ENCODE data around the gene KLF7.
"Not testable (repeated sequence)": the region's sequence is repeated elsewhere in the genome, so short reads cannot be mapped to it uniquely, and the experiment has no call there.

Gene KLF7

DNA sequence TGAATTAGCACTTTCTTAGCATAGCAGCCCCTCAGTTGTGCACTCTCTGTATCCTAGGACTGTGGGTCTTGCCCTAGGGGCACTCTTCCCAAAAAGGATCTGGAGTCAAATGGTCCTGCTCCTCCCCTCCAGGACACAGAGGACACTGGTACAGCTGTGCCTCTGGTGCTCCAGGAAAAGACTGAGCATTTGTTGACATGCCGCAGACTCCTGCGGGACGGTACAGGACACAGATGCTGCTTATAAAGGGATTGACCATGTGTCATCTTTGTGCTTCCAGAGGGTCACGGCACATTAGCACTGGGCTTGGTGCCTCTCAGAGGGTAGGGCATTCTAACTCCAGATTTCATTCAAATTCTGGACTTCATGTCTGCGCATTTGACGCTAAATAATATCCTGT, 110.5 kb downstream of the KLF7 start:
- DNase-seq (ENCODE audit: low read depth) = no peak

DNA sequence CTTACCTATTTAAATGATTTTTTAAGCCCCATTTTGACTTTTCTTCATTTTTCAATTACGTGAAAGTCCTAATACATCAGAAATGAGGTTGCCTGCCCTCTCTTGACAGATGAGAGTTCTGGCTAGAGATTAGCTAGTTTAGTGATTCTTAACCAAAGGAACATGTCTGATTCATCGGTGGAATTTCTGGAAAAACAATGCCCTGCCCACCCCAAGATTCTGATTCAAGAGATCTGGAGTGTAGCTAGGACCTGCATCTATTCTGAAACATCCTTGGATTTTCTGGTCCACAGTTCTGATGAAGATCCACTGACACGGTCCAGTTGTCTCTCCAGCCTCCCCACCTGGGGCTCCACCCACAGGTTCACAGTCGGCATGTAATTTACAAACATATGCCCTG, 111.2 kb downstream of the KLF7 start:
- no peak for DNase-seq (ENCODE audit: low read depth)

DNA sequence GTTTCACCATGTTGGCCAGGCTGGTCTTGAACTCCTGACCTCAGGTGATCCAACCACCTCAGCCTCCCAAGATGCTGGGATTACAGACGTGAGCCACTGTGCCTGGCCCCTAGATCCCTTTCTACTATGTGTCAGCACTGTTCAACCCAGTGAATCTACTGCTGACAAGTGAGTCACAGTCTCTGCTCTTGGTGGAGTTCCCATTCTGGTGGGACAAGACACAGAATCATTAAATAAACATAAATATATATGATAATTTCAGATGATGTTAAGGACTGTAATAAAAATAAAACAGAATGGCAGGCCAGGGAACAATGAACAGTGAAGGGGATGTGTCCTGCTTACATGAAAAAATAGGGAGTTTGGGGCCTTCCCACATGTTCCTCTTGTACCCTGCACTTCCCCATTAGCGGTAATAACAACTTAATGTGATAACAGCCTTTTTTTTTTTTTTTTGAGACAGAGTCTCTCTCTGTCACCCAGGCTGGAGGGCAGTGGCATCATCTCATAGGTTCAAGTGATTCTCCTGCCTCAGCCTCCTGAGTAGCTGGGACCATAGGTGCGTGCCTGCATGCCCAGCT, 114.3 kb downstream of the KLF7 start:
- no peak for DNase-seq (ENCODE audit: low read depth)

DNA sequence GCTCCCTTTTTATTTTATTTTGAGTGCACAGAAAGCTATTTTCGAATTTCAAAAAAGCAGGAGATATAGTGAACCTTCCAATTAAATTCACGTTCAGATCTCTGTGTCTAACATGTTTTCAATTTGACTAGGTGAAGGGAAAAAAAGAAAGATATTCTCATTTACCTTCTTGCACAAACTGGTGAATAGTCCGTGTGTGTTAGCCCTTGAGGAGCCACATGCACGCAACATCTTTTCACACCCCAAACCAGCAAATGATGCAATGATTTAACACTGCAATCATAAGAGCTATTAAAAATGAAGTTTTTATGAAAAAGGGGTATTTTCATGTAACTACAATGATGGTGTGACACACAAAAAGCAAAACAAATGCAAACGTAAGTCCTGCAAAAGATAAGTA, 116.6 kb downstream of the KLF7 start:
- no peak for DNase-seq (ENCODE audit: low read depth)

DNA sequence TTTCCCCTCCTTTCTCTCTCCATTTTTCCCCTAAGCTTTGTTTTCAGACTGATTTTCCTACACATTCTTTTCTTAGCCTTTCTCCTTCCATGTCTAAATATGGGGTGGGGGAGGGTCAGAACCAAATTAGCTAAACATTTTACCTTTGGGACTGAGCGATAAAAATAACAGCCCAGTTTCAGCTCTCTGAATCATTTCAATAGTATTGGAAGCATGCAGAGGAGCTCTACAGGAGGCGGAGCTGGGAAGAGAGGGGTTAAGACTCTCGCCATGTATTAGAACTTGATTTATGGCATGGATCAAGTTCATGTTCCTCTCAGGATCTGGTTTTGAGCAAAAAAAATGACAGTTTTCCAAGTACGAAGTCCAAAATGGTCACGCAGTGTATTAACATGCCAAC, 117.3 kb downstream of the KLF7 start:
- DNase-seq (ENCODE audit: low read depth) = no peak

DNA sequence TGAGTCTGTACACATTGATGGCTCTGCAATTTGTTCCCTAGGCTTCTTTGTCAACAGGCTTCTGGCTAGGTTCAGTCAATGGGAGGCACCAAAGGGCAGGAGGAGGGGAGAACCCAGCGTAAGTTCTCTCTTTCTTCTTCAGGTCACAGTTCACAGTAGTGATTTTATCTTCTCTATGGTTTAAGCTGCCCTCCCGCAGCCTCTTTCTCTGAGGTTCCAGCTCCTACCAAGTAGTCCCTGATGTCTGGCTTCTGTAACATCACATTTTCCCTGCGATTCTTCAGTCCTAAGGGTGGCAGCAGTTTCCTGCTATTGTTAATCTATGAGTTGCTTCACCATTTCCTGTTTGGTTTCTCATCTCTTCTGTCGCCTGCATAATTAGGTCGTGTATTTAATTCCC, 119.0 kb downstream of the KLF7 start:
- DNase-seq (ENCODE audit: low read depth) = no peak

DNA sequence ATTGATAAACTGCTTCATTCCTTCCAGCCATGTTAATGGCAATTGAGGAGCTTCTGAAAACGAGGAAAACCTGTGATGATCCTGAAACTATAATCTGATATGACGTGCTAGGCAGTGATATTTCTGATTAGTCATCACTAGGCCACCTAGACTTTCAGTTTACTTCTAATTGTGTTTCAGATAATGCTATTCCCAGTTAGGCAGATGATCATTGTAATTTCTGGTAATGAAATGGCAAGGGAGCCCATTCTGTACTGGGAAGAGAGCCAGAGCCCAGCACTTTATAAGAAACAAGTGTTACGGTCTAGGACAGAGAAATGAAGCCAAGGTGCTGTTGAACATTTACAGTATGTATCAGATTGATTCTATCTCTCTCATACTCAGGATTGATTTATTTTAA, 120.2 kb downstream of the KLF7 start:
- no peak for DNase-seq (ENCODE audit: low read depth)

DNA sequence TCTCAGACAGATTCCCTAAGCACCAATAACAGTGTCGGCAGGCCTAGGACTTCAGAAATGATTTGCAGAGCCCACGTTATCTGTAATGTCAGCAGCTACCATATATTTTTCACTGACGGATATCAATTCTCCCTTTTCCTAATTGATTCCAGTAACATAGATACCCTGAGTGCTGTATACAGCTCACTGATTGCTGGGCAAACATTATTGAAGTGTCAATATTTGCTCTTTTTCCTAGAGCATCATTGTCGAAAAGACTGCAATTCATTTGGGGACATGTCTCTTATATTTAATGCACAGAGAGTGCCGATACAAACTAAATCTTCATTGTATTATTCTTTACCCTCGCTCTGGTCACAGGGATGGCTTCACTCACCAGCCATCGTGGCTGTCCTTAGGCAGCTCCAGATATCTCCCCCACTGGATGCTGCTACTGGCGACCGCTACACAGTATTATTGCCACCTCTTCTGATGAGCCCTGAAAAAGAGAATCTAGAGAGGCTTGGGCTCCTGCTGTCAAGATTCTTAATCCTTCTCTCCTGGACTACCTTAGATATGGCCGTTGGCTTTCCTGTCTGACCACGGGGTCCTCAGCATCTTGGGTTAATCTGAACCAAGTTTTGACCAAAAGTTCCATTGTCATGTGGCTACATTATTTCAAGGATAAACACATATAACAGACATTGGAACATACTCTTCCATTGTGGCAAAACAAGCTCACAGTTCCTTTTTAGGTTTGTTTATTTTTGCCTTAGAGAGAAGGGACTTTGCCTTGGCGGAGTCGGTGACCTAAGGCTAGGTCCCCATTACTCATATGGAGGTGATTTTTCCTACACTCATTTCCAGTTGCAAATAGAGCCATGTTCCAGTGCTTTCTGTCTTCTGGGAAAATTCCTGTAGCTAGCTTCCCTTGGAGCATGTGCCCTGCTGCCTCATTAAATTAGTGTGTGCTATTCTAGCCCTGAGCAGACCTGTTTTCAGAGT, 121.1 kb downstream of the KLF7 start:
- DNase-seq (ENCODE audit: low read depth) = no peak

DNA sequence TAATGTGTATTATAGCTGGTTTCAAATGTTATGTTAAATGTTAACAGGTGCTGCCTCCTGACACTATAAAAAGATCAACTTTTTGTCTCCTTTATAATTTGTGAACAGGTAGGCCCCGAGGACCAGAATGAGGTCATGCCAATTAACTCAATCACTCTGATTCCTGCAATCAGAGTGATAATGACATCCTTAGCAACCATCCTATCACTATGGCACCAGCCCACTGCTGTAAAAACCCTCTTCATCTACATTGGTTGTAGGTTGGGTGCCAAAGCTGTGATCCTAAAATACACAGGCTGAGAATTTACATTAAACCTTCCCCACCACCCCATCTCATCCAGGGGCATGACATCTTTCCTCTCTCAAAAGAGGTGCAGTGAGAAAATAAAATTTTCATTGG, 122.9 kb downstream of the KLF7 start:
- no peak for DNase-seq (ENCODE audit: low read depth)

DNA sequence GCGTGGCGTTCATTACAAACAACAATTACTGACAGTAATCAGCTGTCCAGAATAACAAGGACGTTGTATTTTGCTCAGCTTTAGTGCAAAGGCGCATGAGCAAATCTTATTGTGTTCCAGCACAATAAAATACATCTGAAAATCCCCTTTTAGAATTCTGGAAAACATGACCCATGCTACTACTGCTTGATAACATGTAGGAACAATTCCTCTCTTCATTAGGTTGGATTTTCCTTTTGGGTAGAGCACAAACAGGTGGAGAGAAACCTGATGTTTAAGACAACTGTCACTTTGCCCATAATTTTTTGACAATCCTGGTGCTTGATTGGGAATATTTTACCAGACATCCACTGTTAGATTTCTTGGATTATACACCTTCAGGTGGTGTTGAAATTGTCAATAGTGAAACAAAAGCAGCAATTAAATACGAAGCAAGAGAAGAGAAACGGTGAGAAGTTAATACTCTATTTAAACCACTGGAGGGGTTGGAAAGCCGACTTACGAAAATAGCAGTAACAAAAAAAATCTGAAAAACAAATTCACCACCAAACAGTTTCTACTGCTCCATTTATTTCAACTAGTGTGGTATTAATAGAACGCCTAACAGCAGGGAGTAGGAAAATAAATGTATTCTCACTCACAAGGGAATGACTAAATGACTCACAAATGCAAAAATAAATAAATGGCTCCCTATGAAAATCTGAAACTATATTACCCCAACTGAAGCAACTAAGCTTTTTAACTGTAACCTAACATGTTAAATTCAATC, 123.8 kb downstream of the KLF7 start:
- DNase-seq (ENCODE audit: low read depth) = no peak

DNA sequence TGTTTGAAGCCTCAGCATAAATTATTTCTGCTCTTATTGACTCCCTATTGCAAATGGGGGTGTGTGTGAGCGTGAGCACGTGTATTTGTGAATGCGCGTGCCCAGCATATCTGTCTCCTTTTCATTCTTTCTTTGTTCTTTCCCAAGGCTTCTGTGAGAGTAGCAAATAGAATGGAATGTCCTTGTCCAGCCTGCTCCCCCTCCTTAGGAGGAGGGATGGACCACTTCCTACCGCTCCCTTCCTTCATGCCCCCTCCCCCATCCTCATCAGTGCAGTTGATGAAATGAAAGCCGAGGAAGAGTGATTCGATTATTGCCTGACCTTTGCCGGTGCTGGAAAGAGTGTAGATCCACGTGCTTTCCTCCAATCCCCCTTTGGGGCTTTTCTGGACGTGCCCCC, 124.5 kb downstream of the KLF7 start:
- no peak for DNase-seq (ENCODE audit: low read depth)

DNA sequence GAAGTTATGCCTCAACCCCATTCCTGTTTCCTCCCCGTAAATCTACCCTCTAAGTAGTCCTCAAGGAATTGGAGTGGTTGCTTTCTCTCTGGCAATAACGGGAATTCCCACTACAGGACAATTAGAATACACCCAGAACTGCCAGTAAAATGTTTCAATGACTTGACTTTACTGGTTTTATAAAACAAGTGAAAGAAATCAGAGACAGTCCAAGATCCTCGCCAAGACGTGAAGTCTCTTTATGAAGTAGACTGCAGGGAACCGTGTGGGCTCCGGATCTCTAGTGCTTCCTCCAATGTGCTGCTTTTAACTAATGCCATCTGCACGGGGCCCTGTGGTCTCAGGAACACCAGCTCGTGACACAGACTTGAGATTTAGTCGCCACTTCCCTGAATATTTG, 125.1 kb downstream of the KLF7 start:
- DNase-seq (ENCODE audit: low read depth) = no peak

DNA sequence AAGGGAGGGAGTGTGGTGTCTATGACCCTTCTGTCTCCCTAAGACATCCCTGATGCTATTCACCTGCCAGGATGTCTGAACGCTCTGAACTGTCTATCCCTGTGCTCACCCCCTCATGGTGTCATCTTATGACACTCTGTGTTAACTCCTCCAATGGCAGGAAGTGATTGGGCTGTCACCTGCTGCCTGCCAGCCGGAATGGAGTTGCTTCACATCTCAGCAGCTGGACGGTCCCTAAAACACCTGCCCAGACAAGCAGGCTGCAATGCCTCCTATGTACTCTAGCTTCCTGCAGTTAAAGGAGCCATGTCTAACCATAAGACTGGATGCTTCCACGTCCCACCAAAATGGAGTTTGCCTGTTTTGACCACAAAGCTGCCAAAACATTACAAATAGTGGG, 126.5 kb downstream of the KLF7 start:
- no peak for DNase-seq (ENCODE audit: low read depth)

DNA sequence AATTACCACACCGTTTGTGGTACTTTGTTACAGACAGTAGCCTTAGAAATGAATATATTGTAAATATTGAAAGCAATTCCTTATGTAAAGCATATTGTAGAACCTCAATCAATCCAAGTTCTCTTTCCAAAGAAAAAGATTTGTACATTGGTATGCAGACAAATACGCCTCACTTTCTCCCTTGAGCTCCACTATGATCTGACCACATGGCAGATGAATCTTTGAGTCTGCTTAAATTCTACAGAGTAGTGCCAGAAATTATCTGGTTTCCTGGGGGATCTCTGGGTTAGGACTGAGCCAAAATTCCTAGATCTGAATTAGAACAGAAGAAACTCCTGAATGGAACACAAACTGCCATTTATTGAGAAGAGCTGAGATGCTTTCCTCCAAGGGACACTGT, 127.4 kb downstream of the KLF7 start:
- no peak for DNase-seq (ENCODE audit: low read depth)

DNA sequence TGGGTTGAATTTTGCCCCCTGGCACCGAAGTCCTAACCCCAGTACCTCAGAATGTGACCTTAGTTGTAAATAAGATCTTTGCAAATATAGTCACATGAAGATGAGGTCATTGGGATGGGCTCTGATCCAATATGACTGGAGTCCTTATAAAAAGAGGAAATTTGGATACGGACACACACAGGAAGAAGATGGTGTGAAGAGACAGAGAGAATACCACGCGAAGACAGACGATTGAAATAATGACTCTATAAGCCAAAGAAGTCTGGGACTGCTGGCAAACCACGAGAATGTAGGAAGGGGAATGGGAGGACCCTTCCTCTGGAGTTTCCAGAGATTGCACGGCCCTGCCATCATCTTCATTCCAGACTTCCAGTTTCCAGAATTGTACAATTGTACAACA, 127.9 kb downstream of the KLF7 start:
- no peak for DNase-seq (ENCODE audit: low read depth)

DNA sequence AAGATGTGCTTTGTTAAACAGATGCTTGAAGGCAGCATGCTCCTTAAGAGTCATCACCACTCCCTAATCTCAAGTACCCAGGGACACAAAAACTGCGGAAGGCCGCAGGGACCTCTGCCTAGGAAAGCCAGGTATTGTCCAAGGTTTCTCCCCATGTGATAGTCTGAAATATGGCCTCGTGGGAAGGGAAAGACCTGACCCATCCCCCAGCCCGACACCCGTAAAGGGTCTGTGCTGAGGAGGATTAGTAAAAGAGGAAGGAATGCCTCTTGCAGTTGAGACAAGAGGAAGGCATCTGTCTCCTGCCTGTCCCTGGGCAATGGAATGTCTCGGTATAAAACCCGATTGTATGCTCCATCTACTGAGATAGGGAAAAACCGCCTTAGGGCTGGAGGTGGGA, 128.7 kb downstream of the KLF7 start:
- not testable (repeated sequence) for DNase-seq (ENCODE audit: low read depth)

DNA sequence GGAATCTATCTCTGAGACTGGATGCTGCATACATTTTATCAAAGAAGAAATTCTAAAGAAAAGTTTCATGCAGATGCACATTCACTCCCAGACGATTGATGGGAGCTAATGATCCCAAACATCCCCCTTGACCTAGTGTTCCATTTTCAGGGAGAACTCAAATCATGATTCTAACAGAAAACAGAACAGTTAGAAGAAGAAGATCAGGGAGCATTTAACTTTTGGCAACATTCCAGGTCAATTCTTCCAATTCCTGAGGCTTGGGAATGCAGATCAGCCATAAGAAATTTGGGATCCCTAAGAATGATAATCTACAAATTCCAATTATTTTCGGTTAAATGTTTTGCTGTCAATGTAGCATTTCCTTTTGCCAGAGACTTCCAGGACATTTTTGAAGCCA, 129.9 kb downstream of the KLF7 start:
- DNase-seq (ENCODE audit: low read depth) = no peak

DNA sequence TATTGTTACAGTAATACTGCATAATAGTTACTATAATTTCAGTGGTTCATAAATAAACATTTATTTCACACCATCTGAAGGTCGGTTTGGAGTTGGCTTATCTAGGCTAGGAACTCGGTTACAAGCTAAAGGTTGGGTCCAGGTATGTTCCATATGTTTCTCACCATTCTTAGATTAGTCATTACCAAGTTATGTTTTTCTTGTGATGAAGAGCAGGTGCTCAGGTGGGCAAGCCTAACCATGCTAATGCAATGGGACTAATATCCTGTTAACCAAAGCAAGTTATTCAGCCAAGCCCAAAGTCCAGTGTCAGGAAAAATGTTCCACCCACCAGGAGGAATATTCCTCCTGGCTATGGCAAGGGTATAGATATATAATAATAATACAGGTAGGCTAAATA, 133.3 kb downstream of the KLF7 start:
- DNase-seq (ENCODE audit: low read depth) = no peak
